GM19035 (cell line): ENCODE results near the gene DDR2.
"Not testable (repeated sequence)": the region's sequence is repeated elsewhere in the genome, so short reads cannot be mapped to it uniquely, and the experiment has no call there.

ENCODE experiments used
- ATAC-seq: cut with Tn5 transposase; IDR thresholded peaks from one replicate; pipeline ENCODE4 v1.9.1; 2021; ENCODE audit not compliant: unreplicated experiment

Gene DDR2

DNA sequence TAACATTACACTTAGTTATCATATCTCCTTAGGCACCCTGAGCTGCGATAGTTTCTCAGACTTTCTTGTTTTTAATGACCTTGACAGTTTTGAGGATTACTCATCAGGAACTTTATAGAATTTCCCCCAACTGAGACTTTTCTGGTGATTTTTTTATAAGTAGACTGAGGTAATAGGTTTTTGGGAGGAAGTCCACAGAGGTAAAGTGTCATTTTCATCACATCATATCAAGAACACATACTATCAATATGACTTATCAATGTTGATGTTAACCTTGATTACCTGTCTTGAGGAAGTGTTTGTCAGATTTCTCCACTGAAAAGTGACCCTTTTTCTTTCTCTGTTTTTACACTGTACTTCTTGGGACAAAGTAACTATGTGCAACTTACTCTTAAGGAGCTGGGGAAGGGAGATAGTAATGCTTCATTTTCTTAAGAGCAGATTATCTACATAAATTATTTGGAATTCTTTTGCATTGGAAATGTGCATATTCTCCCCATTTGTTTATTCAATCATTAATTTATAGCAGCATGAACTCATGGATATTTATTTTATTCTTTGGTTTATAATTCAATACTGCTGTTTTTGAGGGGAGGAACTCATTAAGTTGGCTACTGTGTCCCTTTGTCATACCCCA lies 85.4 kb downstream of the DDR2 start:
- ATAC-seq = no peak

GRCh38 chr1:162719678-162720077 lies 87.4 kb downstream of the DDR2 start:
- no peak for ATAC-seq

DNA sequence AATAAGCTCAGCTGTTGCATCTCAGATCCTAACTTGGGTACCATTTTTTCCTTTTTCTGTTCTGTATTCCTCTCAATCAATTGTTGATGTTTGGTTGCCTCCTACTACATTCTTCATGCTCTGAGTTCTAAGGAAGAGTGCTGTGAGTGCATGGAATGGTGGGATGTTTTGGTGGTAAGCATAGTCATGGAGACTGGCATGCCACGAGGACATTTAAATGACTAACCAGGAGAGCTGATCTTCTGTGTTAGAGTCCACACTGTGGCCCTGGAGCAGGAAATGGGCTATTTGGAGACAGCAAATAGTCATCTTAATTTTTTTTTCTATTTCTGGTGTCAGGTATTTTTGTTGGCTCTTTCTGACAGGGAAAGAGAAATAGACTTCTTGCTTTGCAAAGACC lies 88.7 kb downstream of the DDR2 start:
- ATAC-seq = no peak

GRCh38 chr1:162721471-162721870 lies 89.2 kb downstream of the DDR2 start:
- no peak for ATAC-seq

DNA sequence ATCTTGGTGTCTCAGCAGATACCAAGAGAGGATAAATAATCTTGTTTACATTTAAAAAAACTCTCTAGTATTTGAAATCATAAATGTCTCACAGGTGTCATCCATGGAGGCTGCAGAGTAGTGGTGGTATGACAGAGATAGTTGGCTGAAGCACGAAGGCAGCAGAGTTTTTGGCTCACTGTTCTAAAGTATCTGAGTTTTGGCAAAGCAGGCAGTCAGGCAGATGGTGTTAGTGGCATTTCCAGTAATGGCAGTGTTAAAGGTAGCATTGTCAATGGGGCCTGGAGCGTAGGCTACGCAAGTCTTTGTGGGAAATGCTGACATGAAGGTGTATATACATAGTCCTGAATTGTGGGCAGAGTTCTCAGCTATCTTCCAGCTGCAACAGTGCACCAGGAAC lies 89.8 kb downstream of the DDR2 start:
- no peak for ATAC-seq

DNA sequence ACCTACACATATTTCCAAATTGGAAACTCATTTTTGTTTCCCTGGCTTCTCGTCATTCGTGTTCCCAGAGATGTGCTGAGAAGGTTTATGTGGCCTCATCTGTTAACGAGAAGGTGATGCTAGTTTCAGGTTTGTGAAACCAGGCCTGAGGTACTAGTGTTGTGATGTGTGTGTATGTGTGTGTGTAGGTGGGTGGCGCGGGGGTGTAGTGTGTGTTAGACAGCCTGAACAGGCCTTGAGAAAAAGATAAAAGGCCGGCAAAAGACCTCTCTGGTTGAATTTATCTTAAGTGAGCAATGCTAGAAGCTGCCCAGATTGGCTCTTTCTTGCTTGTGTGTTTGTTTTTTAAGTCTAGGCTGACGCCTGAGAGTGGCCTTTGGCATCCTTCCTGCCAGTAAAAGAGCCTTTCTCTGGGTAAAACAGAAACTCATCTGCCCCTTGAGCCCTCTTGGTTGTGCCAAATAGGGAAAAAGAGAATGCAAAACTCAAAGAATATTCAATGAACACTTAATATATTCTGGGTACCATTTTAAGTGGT lies 92.4 kb downstream of the DDR2 start:
- ATAC-seq = no peak

DNA sequence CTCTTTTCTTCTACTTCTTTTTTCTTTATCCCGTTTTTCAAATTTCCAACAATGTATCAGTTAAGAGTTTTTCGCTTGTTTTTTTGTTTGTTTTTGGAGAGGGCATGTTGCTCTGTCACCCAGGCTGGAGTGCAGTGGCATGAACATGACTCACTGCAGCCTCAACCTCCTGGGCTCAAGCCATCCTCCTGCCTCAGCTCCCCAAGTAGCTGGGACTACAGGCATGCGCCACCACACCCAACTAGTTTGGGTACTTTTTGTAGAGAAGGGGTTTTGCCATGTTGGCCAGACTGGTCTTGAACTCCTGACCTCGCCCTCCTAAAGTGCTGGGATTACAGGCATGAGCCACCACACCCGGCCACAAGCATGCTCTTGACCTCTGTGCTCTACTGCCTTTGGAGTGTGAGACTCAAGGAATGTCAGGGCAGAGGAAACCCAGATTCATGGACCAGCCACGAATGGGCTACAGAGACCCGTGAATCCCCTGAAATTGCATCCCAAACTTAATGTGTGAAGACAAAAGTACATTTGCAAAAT lies 93.1 kb downstream of the DDR2 start:
- ATAC-seq = no peak

DNA sequence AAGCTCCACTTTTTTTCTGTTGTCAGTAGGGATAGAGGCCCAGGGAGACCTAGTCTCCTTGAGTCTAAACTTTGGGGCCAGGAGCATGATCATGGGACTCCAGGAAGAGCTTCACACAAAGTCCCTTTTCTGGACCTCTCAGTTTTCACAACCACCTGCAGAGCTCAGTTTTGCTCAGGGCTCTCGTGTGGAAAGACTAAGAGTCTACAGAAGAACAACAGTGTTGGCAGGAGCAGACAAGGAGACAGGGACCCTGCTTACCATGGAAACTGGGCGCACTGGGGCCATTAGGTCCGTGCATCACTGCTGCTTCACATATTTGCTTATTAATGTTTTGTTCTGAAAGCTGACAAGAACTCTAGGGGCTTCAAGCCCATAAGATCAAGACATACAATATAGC lies 94.3 kb downstream of the DDR2 start:
- ATAC-seq = no peak

GRCh38 chr1:162727493-162727892 lies 95.2 kb downstream of the DDR2 start:
- ATAC-seq = not testable (repeated sequence)

DNA sequence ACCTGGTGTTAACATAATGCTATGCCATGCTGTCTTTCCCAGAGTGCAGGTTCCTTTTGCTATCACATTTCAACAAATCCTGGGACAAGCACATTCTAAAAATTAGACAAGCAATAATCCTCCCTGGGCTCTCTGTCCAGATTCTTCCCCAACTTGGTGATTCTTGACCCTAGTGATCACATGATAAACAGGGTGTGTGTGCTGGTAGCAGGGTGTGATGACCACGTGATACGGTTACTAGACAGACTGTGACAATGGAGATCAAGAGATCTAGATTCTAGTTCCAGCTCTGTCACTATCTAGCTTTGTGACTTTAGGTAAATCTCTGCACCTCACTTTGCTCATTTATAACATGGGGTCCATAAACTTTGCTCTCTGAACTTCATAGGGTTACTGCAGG lies 96.3 kb downstream of the DDR2 start:
- ATAC-seq = no peak

- ATAC-seq = not testable (repeated sequence)
Measured at GRCh38 chr1:162729195-162729774, 97.0 kb downstream of the DDR2 start.

DNA sequence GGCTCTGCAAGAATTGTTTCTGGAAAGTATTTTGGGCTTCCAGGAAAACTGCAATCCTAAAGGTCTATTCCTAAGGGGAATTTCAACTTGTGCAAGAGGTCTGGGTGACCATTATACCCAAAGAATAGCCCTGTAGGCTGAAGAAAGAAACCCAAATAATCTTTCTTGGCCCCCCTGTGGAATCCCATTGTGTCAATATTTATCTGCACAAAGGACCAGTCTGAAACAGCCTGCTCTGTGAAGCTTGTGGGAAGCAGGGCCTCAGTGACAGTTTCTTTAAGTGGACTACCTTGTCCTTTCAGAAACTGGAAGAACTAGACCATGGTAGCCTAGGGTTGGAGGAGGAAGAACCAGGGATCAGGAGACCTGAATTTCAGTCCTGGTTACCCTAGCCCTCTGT lies 99.8 kb downstream of the DDR2 start:
- ATAC-seq = no peak

GRCh38 chr1:162732566-162733335 lies 100.5 kb downstream of the DDR2 start:
- ATAC-seq = no peak

GRCh38 chr1:162733336-162733590 lies 101.0 kb downstream of the DDR2 start:
- no peak for ATAC-seq

DNA sequence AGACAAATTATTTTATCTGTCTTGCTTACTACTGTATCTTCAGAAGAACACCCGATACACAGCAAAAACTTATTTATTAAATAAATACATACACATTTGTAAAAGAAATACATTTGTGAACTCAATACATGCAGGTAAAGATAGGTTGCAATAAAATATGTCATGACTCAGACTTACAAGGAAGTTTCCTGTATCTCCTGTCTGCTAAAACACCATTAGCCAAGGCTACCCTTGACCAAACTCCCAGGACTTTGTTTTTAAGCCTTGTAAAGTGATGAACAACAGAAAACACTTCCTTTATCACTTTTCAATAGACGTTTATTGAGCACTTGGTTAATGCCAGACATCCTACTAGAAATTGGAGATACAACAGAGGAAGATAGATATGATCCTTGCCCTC lies 101.8 kb downstream of the DDR2 start:
- ATAC-seq = no peak

- no peak for ATAC-seq
Measured at GRCh38 chr1:162736184-162736583, 103.9 kb downstream of the DDR2 start.

GRCh38 chr1:162736633-162737067 lies 104.4 kb downstream of the DDR2 start:
- peak; percentile 90 for ATAC-seq

- ATAC-seq = no peak
Measured at GRCh38 chr1:162740755-162741154, 108.5 kb downstream of the DDR2 start.

DNA sequence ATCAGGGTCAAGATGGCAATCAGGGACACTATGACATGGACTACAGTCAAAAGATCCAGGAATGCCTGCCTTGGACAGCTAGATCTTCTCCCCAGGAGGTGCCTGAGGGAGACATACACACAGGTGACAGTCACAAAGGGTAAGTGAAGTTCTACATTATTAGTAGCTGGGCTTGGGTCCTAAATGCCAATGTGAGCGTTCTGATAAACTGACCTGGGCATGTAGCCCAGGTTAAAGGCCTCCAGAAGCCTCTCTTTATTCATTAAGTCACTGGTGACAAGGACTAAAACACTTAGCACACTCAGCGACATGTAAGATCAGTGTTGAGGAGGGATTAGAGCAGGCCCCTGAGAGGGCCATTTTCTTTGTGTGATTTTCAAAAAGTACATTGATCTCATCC lies 109.3 kb downstream of the DDR2 start:
- ATAC-seq = no peak

DNA sequence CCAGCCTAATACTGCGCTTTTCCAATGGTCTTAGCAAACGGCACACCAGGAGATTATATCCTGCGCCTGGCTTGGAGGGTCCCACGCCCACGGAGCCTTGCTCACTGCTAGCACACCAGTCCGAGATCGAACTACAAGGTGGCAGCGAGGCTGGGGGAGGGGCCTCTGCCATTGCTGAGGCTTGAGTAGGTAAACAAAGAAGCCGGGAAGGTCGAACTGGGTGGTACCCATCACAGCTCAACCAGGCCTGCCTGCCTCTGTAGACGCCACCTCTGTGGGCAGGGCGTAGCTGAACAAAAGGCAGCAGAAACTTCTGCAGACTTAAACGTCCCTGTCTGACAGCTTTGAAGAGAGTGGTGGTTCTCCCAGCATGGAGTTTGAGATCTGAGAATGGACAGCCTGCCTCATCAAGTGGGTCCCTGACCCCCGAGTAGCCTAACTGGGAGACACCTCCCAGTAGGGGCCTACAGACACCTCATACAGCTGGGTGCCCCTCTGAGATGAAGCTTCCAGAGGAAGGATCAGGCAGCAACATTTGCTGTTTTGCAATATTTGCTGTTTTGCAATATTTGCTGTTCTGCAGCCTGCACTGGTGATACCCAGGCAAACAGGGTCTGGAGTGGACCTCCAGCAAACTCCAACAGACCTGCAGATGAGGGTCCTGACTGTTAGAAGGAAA lies 114.1 kb downstream of the DDR2 start:
- ATAC-seq = not testable (repeated sequence)

- no peak for ATAC-seq
Measured at GRCh38 chr1:162753001-162753658, 120.9 kb downstream of the DDR2 start.
